Activated effector memory CD4-positive, alpha-beta T cell treated with Interleukin-2 at 50 U/mL for 16 hours (primary cell): Measurements from ENCODE around the gene PNKD.

Experiments used
- DNase-seq: peaks from one replicate; pipeline ENCODE4 v3.0.0-alpha.2; 2020

PNKD gene

GRCh38 chr2:218345491-218346236 is 75.3 kb downstream of the PNKD start:
- DNase-seq: no peak

- DNase-seq: no peak
These were observed 76.9 kb downstream of the PNKD start for GRCh38 chr2:218347172-218347571.

DNA sequence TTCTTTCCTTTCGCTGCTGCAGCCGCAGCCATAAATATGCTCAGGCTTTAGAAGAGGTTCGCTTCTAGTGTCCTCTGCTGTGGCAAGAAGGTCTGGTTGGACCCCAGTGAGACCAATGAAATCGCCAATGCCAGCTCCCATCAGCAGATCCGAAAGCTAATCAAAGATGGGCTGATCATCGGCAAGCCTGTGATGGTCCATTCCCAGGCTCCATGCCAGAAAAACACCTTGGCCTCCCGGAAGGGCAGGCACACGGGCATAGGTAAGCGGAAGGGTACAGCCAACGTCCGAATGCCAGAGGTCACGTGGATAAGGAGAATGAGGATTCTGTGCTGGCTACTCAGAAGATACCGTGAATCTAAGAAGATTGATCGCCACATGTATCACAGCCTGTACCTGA is 83.7 kb downstream of the PNKD start:
- no peak for DNase-seq

- no peak for DNase-seq
These were observed 84.6 kb downstream of the PNKD start for GRCh38 chr2:218354850-218355443.

DNA sequence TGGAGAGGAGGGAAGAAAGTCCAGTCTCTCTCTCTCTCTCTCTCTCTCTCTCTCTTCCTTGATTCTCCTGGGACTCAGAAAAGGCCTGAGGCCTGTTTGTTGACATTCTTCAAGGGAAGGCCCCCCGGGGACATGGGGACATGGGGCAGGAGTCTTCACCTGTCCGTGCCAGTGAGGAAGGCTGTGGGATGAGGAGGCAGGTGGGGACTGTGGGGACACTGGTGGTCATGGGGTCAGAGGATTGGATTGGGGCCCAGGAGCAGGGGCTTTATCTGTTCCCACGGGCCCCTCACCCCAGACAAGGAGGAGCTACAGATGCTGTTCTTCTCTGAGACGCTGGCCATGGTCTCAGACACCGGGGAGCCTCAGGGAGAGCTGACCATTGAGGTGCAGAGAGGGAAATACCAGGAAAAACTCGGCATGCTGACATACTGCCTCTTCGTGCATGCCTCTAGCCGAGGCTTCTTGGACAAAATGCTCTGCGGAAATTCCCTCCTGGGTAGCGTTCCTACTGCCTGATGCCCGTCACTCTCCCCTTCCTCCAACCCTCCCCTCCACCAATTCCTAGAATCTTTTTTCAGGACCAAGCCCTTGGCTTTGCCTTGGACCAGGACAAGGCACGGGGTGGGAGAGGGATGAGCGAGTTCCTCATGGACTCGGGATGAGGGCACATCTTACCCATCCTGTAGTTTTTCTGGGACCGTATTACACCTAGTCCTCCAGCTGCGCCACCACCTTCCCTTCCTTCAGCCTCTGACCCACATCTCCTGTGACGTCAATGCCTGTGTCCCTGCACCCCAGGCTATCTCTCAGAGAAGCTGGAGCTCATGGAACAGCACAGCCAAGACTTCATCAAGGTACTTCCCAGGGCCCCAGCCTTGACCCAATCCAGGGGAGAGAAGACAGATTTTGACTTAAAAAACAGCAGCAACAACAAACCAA is 87.2 kb downstream of the PNKD start:
- no peak for DNase-seq

DNA sequence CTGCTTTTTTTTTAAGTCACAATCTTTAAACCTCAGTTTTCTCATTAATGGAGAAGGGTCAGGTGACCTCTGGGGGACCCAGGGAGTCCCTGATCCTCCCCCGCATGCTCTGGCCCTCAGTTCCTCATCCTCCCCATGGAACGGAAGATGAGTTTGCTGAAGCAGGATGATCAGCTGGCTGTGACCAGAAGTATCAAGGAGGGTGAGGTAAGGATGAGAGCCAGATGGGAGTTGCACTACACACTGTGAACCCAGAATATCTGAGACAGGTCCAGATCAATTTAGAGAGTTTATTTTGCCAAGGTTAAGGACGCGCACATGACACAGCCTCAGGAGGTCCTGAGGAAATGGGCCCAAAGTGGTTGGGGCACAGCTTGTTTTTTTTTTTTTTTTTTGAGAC is 90.1 kb downstream of the PNKD start:
- no peak for DNase-seq

- no peak for DNase-seq
These were observed 92.3 kb downstream of the PNKD start for GRCh38 chr2:218362606-218363005.

DNA sequence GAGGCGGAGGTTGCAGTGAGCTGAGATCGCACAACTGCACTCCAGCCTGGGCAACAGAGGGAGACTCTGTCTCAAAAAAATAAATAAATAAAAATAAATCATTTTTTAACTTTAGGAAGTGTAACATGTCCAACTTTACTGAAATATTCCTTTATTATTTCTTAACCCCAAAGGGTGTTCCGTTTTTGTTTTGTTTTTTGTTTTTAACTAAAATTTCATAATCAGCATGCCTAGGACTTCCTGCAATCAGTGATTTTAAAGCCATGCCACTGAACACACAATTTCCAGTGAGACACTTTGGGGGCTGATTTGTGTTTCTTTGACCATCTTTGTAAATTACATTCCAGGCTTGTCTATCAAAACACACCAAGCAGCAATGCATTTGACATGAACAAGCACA is 93.4 kb downstream of the PNKD start:
- DNase-seq: no peak

DNA sequence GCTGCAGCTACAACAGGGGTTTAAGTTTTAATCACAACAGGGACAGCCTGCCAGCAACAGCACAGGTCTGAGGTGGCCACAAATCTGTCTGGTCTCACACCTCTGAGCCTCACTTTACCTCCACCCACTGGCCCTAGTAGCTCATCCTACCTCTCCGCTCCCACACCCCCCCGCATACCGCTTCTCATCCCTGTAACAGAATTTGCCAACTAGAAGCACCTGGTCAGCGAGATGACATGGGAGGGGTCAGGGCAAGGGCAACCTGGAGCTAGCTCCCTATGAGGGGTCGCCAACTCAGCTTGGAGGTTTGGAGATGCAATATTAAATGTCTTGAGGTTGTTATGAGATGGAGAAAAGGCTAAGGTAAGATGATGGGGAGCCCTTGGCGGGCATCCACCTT is 93.9 kb downstream of the PNKD start:
- DNase-seq: no peak

DNA sequence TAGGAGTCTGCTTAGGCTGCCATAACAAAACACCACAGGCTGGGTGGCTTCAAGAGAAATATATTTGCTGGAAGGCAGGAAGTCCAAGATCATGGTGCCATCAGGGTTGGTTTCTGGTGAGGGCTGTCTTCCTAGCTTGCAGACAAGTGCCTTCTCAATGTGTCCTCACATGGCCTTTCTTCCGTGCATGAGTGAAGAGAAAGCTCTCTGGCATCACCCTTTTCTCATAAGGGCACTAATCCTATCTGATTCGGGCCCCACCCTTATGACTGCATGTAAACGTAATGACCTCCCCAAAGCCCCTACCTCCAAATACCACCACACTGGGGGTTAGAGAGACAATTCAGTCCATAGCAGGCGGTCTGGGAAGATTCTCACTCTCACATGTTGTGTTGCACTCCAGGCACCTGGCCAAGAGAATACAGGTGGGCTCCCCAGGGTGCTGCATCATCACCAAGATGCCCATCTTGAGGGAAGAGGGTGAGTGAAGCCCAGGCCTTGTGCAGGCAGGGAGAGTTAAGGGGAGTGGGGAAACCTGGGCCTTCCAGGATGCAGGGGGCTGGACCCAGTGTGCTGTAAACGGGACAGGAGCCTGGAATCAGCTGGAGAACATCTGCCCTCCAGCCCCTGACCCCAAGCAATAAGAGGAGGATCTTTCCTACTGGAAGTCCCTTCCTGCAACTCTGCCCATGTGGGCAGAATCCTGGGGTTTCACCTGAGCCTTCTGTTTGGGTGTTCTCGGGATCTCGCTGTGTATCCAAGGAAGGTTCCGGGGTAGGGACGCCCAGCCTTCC is 96.5 kb downstream of the PNKD start:
- DNase-seq: no peak

DNA sequence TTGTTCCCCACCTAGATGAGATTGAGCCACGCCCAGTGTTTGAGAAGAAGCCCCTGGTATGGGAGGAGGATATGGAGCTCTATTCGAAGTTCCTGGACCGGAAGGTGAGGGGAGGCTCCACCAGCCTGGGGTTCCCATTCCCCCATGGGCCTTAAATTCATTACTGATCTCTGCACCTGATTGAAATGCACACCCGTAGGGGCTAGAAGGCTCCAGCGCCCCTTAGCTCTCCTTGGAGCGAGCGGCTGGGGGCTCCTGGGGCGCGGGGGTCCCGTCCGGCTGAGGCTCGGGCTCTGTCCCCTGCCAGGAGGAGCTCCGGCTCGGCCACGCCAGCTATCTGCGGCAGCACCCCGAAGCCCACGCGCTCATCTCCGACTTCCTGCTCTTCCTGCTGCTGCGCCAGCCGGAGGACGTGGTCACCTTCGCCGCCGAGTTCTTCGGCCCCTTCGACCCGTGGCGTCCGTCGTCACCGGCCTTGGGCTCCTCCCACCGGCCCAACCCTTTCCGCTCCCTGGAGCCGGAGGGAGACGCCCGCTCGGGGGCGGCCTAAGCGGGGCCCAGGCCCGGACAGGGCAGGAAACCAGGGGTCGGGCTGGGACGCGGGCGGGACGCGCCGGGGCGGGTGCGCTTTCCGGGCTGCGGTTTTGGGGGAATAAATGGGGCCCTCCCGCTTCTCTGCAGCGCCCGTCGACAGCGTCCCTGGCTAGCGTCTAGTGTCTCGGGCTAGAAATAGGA is 97.3 kb downstream of the PNKD start:
- peak; percentile 66 for DNase-seq

GRCh38 chr2:218368150-218368528 is 97.8 kb downstream of the PNKD start:
- DNase-seq: no peak

- DNase-seq: no peak
These were observed 98.4 kb downstream of the PNKD start for GRCh38 chr2:218368621-218369153.

GRCh38 chr2:218369330-218369729 is 99.0 kb downstream of the PNKD start:
- DNase-seq: no peak

DNA sequence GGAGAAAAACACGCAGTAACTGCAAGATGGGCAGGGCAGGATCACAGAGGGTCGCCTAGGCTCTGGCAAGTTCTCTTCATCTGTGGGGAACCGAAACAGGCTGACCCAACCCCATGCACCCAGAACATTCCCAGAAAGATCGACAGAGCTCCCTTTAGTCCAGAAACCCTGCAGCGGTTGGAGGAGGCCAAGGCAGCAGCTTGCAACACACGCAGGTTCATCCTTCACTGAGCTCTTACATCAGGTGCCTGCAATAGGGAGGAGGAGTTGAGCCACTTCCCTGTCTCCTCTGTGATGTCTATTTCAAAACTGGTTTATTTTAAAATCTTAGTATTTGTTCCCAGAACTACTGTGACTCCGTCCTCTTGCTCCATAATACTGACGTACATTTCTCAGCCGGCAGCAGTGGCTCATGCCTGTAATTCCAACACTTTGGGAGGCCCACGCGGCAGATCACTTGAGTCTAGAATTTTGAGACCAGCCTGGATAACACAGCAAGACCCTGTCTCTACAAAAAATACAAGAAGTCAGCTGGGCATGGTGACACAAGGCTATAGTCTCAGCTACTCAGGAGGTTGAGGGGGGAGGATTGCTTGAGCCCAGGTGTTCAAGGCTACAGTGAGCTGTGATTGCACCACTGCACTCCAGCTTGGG is 100.2 kb downstream of the PNKD start:
- no peak for DNase-seq

GRCh38 chr2:218371983-218372350 is 101.6 kb downstream of the PNKD start:
- DNase-seq: no peak

GRCh38 chr2:218374795-218375194 is 104.5 kb downstream of the PNKD start:
- DNase-seq: no peak

DNA sequence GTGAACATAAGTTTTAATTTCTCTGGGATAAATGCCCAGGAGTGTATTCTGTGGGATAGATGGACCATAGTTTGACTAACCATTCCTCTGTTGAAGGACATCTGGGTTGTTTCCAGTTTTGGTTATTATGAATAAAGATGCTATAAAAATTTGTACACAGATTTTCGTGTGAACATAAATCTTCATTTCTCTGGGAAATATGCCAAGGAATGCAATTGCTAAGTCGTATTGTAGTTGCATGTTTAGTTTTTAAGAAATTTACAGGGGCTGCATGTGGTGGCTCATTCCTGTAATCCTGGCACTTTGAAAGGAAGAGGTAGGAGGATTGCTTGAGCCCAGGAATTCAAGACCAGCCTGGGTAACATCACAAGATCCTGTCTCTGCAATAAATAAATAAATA is 104.9 kb downstream of the PNKD start:
- DNase-seq: no peak

- no peak for DNase-seq
These were observed 107.7 kb downstream of the PNKD start for GRCh38 chr2:218378053-218378452.

DNA sequence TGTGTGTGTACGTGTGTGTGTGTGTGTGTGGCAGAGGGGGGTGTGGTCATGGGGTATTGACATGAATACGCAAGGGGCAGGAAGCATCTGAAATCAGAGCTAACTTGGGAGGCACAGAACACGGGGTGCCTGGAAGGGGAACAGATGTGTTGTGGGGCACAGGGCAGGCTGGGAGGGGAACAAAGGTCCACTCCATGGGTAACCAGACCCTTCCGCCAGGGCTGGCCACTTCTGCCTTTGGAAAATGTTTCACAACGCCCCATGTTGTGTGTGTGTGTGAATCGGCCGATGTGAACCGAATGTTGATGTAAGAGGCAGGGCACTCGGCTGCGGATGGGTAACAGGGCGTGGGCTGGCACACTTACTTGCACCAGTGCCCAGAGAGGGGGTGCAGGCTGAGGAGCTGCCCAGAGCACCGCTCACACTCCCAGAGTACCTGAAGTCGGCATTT is 111.6 kb downstream of the PNKD start, which contains the start of gene SLC11A1:
Gene SLC11A1 (plus strand): TSS at position 358 of the 451 bp plus-strand sequence. CDS start 96 bp downstream, outside the sequence.
- no peak for DNase-seq

GRCh38 chr2:218382785-218383184 is 112.5 kb downstream of the PNKD start:
- DNase-seq: no peak
